Measurements from ENCODE around the gene XPO4. TPM values are rescaled to one million over a fixed set of nuclear protein-coding genes. Genes with fewer than 3 reads are reported as not detected.
"Not testable (repeated sequence)": the region's sequence is repeated elsewhere in the genome, so short reads cannot be mapped to it uniquely, and the experiment has no call there.

The XPO4 gene
- total RNA-seq, 1 donor from 2014 or later: 27.4 TPM

DNA sequence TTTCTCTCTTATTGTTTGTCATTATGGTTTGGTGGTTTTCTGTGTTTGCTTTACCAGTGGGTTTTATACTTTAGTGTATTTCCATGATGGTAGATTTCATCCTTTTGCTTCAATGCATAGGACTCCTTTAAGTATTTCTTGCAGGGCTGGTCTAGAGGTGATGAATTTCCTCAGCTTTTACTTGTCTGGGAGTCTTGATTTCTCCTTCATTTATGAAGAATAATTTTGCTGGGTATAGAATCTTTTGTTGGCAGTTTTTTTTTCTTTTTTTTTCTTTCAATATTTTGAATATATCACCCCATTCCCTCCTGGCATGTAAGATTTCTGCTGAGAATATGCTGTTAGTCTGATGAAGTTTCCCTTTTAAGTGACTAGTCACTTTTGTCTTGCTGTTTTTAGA is 148.5 kb downstream of the XPO4 start:
- no peak overlapping the region for H3K27ac Mint-ChIP-seq

DNA sequence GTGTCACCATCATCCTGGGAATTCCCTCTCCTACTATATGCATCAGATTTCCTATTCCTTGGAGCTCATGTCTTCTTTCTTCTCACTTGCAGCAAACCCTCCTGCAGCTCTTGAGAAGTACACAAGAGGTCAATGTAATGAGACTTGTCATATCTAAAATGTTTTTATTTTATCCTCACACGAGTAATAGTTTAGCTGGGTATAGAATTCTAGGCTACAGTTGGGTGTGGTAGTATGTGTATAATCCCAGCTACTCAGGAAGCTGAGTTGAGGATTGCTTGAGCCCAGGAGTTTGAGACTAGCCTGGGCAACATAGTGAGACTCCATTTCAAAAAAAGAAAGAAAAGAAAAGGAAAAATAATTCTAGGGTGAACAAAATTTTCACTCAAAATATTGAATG is 153.2 kb downstream of the XPO4 start:
- TF ChIP-seq CTCF (IDR thresholded peaks at IDR 0.05): no peak
- Mint-ChIP-seq H3K4me3 (no peak overlapping the region), H3K36me3 (ENCODE audit: low read depth) (peaks cover 19% of the 10 kb centered on the region), H3K9me3 (peaks cover 43% of the 10 kb centered on the region), H3K27me3 (no peaks in the 10 kb centered on the region), H3K27ac (no peak overlapping the region), H3K4me1 (no peaks in the 10 kb centered on the region)
- ATAC-seq (ENCODE audit: low read depth): no peak
- ChIA-PET CTCF (no interaction called here), POLR2A (no interaction called here)
- DNase-seq: no peak
- intact Hi-C loops (cut with micrococcal nuclease): no loop called here

More for the DNA sequence above, 148.5 kb downstream of the XPO4 start:
- DNase-seq (no peak), ATAC-seq (ENCODE audit: low read depth) (no peak)
- POLR2A ChIA-PET: no interaction called here
- CTCF ChIA-PET: no interaction called here
- H3K4me1 Mint-ChIP-seq: no peaks in the 10 kb centered on the region
- intact Hi-C loops (cut with micrococcal nuclease): no loop called here
- H3K4me3 Mint-ChIP-seq: no peak overlapping the region
- no peak for TF ChIP-seq CTCF (IDR thresholded peaks at IDR 0.05)
- no peaks in the 10 kb centered on the region for H3K27me3 Mint-ChIP-seq
- peaks cover 42% of the 10 kb centered on the region for H3K9me3 Mint-ChIP-seq
- H3K36me3 Mint-ChIP-seq (ENCODE audit: low read depth): peaks cover 38% of the 10 kb centered on the region

DNA sequence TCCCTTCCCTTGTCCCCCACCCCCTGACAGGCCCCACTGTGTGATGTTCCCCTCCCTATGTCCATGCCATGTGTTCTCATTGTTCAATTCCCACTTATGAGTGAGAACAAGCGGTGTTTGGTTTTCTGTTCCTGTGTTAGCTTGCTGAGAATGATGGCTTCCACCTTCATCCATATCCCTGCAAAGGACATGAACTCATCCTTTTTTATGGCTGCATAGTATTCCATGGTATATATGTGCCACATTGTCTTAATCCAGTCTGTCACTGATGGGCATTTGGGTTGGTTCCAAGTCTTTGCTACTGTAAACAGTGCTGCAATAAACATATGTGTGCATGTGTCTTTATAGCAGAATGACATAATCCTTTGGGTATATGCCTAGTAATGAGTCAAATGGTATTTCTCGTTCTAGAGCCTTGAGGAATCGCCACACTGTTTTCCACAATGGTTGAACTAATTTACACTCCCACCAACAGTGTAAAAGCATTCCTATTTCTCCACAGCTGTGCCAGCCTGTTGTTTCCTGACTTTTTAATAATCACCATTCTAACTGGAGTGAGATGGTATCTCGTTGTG is 158.6 kb downstream of the XPO4 start:
- H3K27ac Mint-ChIP-seq; POLR2A ChIA-PET; DNase-seq; H3K27me3 Mint-ChIP-seq; ATAC-seq (ENCODE audit: low read depth); CTCF ChIA-PET; H3K4me3 Mint-ChIP-seq; intact Hi-C loops (cut with micrococcal nuclease); H3K36me3 Mint-ChIP-seq (ENCODE audit: low read depth); H3K4me1 Mint-ChIP-seq: not testable (repeated sequence)
- H3K9me3 Mint-ChIP-seq: peaks cover 10% of the 10 kb centered on the region

DNA sequence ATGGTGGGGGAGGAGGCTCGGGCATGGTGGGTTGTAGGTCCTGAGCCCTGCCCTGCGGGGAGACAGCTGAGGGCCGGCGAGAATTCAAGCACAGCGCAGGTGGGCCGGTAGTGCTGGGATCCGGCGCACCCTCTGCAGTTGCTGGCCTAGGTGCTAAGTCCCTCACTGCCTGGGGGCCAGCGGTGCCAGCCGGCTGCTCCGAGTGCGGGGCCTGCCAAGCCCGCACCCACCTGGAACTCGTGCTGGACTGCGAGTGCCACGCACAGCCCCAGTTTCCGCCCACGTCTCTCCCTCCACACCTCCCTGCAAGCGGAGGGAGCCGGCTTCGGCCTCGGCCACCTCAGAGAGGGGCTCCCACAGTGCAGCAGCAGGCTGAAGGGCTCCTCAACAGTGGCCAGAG is 162.5 kb downstream of the XPO4 start:
- CTCF ChIA-PET: no interaction called here
- H3K36me3 Mint-ChIP-seq (ENCODE audit: low read depth): peaks cover 6% of the 10 kb centered on the region
- POLR2A ChIA-PET: no interaction called here
- H3K9me3 Mint-ChIP-seq: peaks cover 6% of the 10 kb centered on the region
- intact Hi-C loops (cut with micrococcal nuclease): no loop called here
- H3K27me3 Mint-ChIP-seq: no peaks in the 10 kb centered on the region
- TF ChIP-seq CTCF (IDR thresholded peaks at IDR 0.05): no peak
- no peak overlapping the region for H3K4me3 Mint-ChIP-seq
- no peak overlapping the region for H3K27ac Mint-ChIP-seq
- no peak for ATAC-seq (ENCODE audit: low read depth)
- no peak for DNase-seq
- H3K4me1 Mint-ChIP-seq: no peaks in the 10 kb centered on the region

DNA sequence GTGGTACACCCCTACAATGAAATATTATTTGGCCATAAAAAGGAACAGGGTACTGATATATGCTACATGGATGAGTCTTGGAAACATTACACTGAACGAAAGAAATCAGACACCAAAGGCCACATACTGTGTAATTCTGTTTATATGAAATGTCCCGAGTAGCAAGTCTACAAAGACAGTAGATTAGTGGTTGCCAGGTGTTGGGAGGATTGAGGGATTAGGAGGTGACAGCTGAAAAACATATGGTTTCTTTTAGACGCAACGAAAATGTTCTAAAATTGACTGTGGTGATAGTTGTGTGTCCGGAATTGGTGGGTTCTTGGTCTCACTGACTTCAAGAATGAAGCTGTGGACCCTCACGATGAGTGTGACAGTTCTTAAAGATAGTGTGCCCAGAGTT is 163.9 kb downstream of the XPO4 start:
- TF ChIP-seq CTCF (IDR thresholded peaks at IDR 0.05): no peak
- H3K4me1 Mint-ChIP-seq: no peaks in the 10 kb centered on the region
- H3K9me3 Mint-ChIP-seq: peaks cover 2% of the 10 kb centered on the region
- no peak for ATAC-seq (ENCODE audit: low read depth)
- H3K36me3 Mint-ChIP-seq (ENCODE audit: low read depth): peaks cover 8% of the 10 kb centered on the region
- intact Hi-C loops (cut with micrococcal nuclease): no loop called here
- H3K27ac Mint-ChIP-seq: no peak overlapping the region
- CTCF ChIA-PET: no interaction called here
- no peaks in the 10 kb centered on the region for H3K27me3 Mint-ChIP-seq
- POLR2A ChIA-PET: no interaction called here
- DNase-seq: no peak
- H3K4me3 Mint-ChIP-seq: no peak overlapping the region
